ENCODE data around the gene PMS1.

- TF ChIP-seq CTCF (IDR thresholded peaks at IDR 0.05) (no peak), EP300 (IDR thresholded peaks at IDR 0.05) (no peak), POLR2AphosphoS5 (IDR thresholded peaks at IDR 0.05) (no peak), POLR2A (IDR thresholded peaks at IDR 0.05) (no peak)
Measured at GRCh38 chr2:189791338-189792042, 7.2 kb downstream of the PMS1 start.

All from gastroesophageal sphincter (tissue), 3 donors.